ENCODE measurements around the gene SHB. TPM values are rescaled to one million over a fixed set of nuclear protein-coding genes. Genes with fewer than 3 reads are reported as not detected.
"Not testable (repeated sequence)": the region's sequence is repeated elsewhere in the genome, so short reads cannot be mapped to it uniquely, and the experiment has no call there.

SHB gene
- total and polyA plus RNA-seq, 10 donors, result 1.2 to 20.5 (median 7.1) TPM

DNA sequence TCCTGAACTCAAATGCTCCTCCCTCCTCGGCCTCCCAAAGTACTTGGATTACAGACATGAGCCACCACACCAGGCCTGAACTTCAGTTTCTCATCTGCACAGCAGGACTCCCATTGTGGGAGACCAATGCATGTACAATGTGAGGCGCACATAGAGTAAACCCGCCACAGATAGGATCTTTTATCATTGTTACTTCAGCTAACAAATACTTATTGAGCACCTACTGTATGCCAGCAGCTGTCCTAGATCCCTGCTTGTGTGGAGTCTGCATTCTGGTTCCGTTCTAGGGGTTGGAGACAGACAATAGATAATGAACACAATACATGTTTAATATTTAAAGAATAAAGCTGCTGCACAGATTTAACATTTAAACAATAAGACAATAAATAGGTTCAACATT lies 158.8 kb downstream of the SHB start:
- TF ChIP-seq CTCF (IDR thresholded peaks at IDR 0.05 in 8 of 11, conservative IDR thresholded peaks at IDR 0.05 in 3 of 11), result no peak
- no peak for TF ChIP-seq POLR2A (IDR thresholded peaks at IDR 0.05)
- TF ChIP-seq POLR2AphosphoS5 (IDR thresholded peaks at IDR 0.05), result no peak
- intact Hi-C loops (cut with DNase I; ENCODE audit: low total_unique reads), result loop anchor here (5.0 to 10.0 kb wide), 4 partner anchors 157 to 455 kb away; partner anchors contain the start of gene SHB
- no peaks in the 10 kb centered on the region for H3K9me3 ChIP-seq
- H3K27ac ChIP-seq, result peak overlapping the region in 1 of 8 donors; percentile 70
- WGBS, 5 donors, result 84 to 95% (median 91%) methylated on average over 4 of the region's 4 CpGs
- H3K27me3 ChIP-seq (replicated peaks in 1 of 7), result no peaks in the 10 kb centered on the region
- H3K36me3 ChIP-seq, result no peaks in the 10 kb centered on the region
- DNase-seq, result peak; percentile 9
- peaks cover 0 to 49% (median 11%) of the 10 kb centered on the region in 6 donors for H3K4me1 ChIP-seq
- no peak overlapping the region for H3K4me3 ChIP-seq

DNA sequence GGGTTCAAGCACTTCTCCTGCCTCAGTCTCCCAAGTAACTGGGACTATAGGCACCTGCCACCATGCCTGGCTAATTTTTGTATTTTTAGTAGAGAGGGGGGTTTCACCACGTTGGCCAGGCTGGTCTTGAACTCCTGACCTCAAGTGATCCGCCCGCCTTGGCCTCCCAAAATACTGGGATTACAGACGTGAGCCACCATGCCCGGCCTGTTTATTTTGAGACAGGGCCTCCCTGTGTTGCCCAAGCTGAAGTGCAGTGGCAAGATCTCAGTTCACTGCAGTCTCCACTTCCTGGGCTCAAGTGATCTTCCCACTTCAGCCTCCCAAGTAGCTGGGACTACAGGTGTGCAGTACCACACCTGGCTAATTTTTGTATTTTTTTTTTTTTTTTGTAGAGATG lies 159.2 kb downstream of the SHB start:
- 82 to 95% (median 87%) methylated on average over 5 of the region's 5 CpGs for WGBS, 5 donors
- H3K4me3 ChIP-seq; H3K9me3 ChIP-seq; H3K36me3 ChIP-seq; H3K27me3 ChIP-seq (replicated peaks in 1 of 7): not testable (repeated sequence)
- Histone ChIP-seq H3K27ac (peak overlapping the region in 2 of 8 donors; percentile 85 to 90), H3K4me1 (peaks cover 0 to 54% (median 14%) of the 10 kb centered on the region in 6 donors)
- DNase-seq, result peak; percentile 38
- intact Hi-C loops (cut with DNase I; ENCODE audit: low total_unique reads), result loop anchor here (5.0 to 10.0 kb wide), 4 partner anchors 157 to 455 kb away; partner anchors contain the start of gene SHB

GRCh38 chr9:37909326-37909725 lies 159.7 kb downstream of the SHB start:
- WGBS, 5 donors, result 74 to 96% (median 87%) methylated on average over 3 of the region's 3 CpGs
- no peaks in the 10 kb centered on the region for H3K36me3 ChIP-seq
- DNase-seq, result peak; percentile 36
- no peak for TF ChIP-seq CTCF (IDR thresholded peaks at IDR 0.05 in 8 of 11, conservative IDR thresholded peaks at IDR 0.05 in 3 of 11)
- no peak for TF ChIP-seq POLR2A (IDR thresholded peaks at IDR 0.05)
- no peak for TF ChIP-seq POLR2AphosphoS5 (IDR thresholded peaks at IDR 0.05)
- peaks cover 0 to 56% (median 19%) of the 10 kb centered on the region in 6 donors for H3K4me1 ChIP-seq
- intact Hi-C loops (cut with DNase I; ENCODE audit: low total_unique reads), result no loop called here
- H3K27me3 ChIP-seq (replicated peaks in 1 of 7), result no peaks in the 10 kb centered on the region
- peak overlapping the region in 6 of 8 donors; percentile 34 to 90 (median 76) for H3K27ac ChIP-seq
- no peaks in the 10 kb centered on the region for H3K9me3 ChIP-seq
- H3K4me3 ChIP-seq, result peak overlapping the region in 1 of 8 donors; percentile 53

DNA sequence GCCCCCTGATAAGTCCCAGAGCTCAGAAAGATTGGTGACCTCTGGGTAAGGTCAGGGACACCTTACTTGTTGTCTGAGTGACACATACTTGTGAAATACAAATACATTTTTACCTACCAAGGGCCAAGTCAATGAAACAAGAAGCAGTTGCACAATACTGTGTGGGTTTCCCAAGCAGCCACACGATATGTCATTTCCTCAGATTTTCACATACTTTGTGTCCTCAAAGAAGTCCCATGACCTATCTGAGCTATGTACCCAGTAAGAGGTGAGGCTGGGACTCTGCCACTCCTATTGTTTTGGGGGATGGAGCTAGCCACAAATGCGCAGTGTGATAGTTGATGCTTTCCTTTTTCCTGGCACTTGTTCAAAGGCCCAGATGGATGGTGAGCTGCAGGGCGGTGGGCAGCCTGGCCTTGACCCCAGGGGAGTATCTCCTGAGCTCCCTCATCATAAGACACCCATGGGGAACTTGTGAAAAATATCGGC lies 160.3 kb downstream of the SHB start:
- Histone ChIP-seq H3K27me3 (replicated peaks in 1 of 7) (no peaks in the 10 kb centered on the region), H3K4me3 (peak overlapping the region in 1 of 8 donors; percentile 53), H3K9me3 (no peaks in the 10 kb centered on the region), H3K4me1 (peaks cover 0 to 51% (median 19%) of the 10 kb centered on the region in 6 donors), H3K27ac (peak overlapping the region in 6 of 8 donors; percentile 34 to 90 (median 76)), H3K36me3 (no peaks in the 10 kb centered on the region)
- TF ChIP-seq POLR2AphosphoS5 (IDR thresholded peaks at IDR 0.05), result peak in 2 of 3 donors; percentile 15 to 70
- TF ChIP-seq CTCF (IDR thresholded peaks at IDR 0.05 in 8 of 11, conservative IDR thresholded peaks at IDR 0.05 in 3 of 11), result no peak
- TF ChIP-seq POLR2A (IDR thresholded peaks at IDR 0.05), result no peak
- intact Hi-C loops (cut with DNase I; ENCODE audit: low total_unique reads), result no loop called here
- WGBS, 5 donors, result 36 to 66% (median 51%) methylated on average over 4 of the region's 4 CpGs
- peak; percentile 75 for DNase-seq
